GM21619 (cell line): Measurements from ENCODE around the gene SGSM1.

ENCODE experiments used
- ATAC-seq: cut with Tn5 transposase; IDR thresholded peaks from one replicate; pipeline ENCODE4 v1.9.1; 2021; ENCODE audit not compliant: unreplicated experiment

SGSM1 gene

GRCh38 chr22:24947881-24948280, 141.9 kb downstream of the SGSM1 start:
- no peak for ATAC-seq

DNA sequence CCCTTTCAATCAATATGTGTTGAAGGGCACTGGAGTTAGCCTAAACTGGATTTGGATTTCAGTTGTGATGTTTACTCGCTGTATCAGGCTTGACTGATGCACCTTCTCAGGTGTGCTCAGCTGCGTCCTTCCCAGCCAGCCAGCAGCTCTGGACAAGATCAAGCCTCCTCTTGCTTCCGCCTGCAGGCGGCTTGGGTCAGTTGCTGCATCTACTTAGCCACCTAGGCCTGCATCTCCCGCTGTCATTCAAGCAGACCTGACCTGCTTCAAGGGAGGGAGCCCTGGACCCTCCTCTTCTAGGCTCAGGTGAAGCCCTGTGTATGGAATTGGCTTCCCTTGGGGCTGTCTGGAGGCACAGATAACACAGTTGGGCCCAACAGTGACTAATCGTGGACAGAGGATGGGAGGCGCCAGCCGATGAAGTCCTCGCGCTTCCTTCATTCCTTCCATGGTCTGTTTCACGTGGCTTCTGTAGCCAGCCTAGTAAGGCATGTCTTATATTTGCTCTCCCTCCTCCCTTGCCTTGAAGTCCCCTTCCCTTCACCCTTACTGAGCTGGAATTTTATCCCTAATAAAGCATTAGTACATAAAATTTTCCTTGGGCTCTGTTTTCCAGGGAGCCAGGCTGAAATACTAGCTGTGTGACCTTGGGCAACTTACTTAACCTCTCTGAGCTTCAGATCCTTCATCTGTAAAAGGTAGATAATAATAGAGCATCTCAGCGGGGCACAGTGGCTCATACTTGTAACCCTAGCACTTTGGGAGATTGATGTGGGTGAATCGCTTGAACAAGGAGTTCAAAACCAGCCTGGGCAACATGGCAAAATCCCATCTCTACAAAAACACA, 142.6 kb downstream of the SGSM1 start:
- no peak for ATAC-seq

DNA sequence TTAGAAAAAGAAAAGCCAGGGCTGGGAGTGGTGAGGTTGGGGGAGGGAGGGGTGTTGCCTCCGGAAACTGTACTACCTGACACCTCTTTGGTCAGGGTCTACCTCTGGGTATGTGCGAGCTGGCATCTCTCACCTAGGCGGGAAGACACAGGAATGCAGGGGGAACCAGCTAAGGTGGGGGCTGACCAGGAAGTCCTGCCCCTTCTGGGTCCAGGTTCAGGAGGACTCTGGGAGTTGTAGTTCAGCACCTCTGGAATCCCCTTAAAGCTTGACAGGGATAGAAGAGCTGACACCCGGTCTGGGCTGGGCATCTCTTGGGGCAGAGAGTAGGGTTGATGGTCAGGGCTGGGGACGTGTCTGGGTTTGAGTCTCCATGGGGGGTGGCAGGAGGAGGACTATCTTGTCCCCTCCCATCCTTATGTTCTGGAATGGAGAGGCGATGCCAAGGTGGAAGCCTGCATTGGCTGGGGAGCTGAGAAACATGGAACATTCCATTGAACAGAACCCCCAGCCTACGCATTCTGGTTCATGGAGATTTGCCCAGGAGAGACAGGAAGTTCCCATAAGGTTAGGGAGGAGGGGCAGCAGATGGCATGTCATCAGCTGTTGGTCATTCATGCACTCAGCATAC, 144.4 kb downstream of the SGSM1 start:
- no peak for ATAC-seq

GRCh38 chr22:24951942-24952836, 146.2 kb downstream of the SGSM1 start, which contains the start of gene KIAA1671:
Gene KIAA1671, plus strand, starts transcription at chr22:24952716. Its CDS starts 75,284 bp downstream, at chr22:25028000.
- peak; percentile 78 for ATAC-seq

- ATAC-seq: peak; percentile 18
These were observed 146.9 kb downstream of the SGSM1 start for GRCh38 chr22:24952837-24953383.

DNA sequence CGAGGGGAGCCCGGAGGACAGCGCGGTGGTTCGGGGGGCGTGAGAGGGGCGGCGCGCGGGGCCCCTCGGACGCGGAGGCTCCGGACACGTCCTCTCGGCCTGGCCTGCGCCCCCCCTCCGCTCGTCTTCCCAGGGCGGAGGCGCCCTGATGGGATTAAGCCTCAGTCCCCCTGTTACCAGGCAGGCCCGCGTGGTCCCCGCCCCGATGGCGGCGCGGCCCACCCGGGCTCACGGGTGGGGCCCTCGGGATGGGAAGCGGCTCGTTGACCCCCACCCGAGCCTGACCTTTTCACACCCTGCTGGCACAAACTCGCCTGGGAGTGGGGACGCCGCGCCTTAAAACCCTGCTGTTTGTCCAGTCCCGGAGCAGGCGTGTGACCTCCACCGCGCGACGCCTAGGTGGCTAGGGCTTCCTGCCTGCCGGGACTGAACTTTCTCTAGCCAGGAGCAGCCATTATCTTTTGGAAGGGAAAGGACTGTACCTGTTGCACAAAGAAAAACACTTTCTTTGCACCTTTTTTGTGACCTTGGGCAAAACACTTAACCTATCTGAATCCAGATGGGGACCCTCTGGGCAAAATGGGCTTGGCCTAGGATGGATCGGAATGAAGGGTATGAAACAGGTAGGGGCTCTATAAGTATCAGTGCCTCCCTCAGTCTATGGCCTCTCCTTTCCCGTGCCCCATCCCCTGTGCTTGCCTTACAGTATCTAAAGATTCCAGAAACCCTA, 147.5 kb downstream of the SGSM1 start:
- no peak for ATAC-seq

DNA sequence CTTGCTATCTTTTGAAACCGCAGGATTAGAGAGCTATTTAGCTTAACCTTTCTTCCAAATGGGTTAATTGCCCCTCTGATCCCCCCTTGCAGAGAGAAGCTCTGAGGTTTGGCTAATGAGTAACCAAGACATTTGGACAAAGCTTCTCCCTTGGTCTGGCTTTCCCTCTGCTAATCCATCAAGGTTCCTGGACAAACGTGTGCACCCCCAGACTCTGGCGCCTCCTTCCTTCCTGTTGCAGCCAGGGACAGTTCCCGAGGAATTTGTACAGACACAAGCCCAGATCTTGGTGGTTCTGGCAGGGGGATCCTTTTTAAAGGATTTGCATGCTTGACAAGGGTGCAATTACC, 148.1 kb downstream of the SGSM1 start:
- ATAC-seq: no peak

DNA sequence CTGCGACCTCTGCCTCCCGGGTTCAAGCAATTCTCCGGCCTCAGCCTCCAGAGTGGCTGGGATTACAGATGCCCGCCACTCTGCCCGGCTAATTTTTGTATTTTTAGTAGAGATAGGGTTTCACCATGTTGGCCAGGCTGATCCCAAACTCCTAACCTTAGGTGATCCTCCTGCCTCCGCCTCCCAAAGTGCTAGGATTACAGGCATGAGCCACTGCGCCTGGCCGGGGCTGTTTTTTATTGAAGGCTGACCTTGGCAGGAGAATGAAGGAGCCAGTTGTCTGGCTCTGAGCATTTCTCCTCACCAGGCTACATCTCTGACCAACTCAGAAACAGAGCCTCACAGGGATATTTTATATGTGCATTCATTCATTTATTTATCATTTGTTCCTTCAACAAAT, 148.8 kb downstream of the SGSM1 start:
- ATAC-seq: no peak

DNA sequence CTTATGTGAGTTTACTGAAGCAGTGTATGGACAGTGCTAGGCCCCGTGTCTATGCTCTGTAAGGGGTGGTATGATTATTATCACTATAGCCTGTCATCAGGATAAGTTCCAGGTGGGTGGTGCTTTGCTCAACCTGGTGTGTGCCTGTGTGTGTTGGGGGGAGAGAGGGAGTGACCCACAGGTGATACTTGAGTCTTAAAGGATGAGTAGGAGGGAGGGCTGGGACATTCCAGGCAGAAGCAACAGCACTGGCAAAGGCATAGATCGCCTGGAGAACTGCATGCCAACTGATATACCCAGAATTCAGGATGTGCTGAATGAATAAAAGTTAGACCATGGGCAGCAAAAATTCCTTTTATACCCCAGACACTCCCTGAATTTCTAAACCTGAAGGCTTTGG, 151.0 kb downstream of the SGSM1 start:
- no peak for ATAC-seq

DNA sequence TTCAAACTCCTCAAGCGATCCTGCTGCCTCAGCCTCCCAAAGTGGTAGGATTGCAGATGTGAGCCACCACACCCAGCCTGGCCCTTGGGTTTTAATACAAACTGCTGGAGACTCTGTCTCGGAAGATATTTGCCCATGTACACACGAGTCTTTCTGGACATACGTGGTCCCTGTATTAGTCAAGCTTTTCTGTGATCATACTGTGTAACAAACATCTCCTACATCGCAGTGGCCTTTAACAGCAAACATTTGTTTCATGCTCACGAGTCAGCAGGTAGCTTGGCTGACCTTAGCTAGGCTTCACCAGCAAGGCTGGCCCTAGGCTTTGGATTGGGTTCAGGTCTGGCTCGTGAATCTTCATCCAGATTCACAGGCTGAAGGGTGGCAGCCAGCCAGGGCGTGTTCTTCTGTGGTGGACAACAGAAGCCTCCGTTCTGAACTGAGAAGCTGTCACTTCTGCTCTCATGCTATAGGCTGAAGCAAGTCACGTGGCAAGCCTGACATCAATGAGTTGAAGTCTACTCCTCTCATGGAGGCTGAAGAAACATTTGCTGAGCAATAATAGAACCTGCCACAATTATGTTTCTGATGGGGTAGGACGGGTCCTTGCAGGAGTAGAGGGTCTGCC, 155.3 kb downstream of the SGSM1 start:
- ATAC-seq: no peak

DNA sequence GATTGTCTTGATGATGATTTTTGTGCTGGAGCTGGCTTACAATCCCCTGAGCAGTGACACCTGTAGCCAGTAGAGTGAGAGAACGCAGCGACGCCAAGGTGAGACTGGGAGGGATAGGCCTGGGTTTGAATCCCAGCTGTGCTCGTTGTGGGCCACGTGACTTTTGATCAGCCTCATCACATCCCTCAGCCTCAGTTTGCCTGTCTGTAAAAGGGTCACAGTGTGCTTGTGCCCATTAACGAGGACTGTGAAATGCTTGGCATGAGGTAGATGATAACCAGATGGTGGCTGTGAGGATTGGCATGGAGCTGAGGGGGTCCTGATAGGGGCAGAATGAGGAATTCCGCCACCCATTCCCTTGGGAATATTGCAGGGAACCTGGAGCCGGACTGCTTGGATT, 156.1 kb downstream of the SGSM1 start:
- no peak for ATAC-seq

DNA sequence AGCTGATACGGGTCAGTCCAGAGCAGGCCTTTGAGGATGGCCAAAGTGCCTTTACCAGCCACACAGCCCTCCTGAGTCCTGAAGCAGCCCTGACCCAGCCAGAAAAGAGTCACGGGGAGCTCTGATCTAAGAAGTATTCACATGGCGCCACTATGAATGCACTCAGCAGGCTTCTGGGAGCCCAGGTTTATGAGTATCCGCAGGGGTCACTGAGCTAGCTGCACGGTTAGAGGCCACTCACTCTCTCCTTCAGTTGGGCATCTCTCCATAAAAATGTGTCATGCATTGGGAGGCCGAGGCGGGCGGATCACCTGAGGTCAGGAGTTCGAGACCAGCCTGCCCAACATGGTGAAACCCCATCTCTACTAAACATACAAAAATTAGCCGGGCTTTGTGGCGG, 156.8 kb downstream of the SGSM1 start:
- no peak for ATAC-seq

DNA sequence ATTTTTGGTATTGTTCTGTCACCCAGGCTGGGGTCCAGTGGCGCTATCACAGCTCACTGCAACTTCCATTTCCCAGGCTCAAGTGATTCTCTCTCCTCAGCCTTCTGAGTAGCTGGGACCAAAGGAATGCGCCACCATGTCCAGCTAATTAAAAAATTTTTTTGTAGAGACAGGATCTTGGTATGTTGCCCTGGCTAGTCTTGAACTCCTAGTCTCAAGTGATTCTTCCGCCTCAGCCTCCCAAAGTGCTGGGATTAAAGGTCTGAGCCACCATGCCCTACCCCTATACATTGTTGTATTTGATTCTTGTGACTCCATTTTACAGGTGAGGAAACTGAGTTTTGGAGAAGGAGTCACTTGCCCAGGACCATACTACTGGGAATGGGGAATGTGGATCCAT, 158.4 kb downstream of the SGSM1 start:
- no peak for ATAC-seq

- ATAC-seq: no peak
These were observed 160.0 kb downstream of the SGSM1 start for GRCh38 chr22:24965822-24966626.

- no peak for ATAC-seq
These were observed 162.1 kb downstream of the SGSM1 start for GRCh38 chr22:24968066-24968561.

DNA sequence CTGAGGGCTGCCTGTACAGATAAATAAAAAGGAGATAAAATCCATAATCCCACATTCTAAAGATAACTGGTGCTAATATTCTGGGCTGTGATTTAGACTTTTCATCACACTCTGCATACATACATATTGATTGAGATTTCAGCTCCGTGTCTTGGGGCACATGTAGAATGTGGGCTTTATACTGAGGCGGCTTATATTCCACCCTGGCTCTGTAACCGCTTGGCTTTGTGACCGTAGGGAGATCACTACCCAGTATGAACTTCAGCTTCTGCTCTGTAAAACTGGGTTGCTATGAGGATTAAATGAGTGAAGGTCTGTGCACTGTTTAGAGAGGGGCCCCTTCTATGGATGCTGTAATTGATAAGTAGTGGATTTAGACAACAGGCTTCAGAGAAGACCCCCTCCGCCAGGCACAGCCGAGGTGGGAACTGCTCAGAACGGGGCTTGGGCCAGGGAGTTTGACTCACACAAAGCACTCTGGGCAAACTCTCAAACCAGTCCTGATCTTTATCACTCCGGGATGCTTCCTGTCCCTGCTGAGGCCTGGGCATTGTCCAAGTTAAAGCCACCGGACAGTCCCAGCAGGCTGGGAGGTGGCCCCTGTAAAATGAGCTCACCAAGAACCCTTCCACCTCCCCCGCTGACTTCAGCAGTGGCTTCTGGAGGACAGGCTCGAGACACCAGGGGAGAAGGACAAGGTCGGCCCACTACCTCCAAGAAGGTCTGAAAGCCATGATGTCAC, 163.7 kb downstream of the SGSM1 start:
- no peak for ATAC-seq

DNA sequence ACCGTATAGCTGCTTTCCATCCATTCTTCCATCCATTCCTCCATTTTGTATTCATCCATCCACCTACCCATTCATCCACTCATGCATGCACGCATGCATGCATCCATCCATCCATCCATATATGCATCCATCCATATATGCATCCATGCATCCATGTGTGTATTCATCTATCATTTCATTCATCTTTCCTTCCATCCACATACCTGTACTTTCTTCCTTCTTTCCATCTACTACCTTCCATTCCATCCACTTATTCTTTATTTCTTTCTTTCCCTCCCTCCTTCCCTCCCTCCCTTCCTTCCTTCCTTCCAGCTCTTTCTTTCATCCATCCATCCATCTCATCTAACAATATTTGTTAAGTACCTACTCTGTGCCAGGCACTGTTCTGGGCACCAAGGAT, 166.4 kb downstream of the SGSM1 start:
- ATAC-seq: no peak

DNA sequence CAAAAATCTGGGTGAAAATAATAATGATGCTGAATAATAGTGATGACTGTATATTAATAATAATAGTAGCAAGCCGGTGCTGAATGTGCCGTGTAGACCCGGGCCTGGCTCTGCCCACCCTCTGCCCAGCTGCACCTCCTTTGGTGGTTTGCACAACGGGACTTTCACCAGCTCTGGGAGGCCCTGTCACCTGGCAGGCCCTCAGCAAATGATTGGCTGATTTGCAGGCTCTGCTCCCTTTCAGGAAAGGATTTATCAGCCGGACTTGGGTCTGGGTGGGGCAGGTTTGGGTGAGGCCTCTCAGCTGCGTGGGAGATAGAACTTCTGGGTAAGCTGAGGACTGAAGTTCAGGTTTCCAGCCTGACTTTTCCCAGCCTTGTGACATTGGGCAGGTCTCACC, 167.9 kb downstream of the SGSM1 start:
- no peak for ATAC-seq
